Activated naive CD4-positive, alpha-beta T cell treated with anti-CD3 and anti-CD28 coated beads, Interleukin-2, amount 10 ng/mL, durations not matched to agents 7 days and 5 days (primary cell): ENCODE results near the gene KBTBD4.
"Not testable (repeated sequence)": the region's sequence is repeated elsewhere in the genome, so short reads cannot be mapped to it uniquely, and the experiment has no call there.

Source experiments
- CTCF ChIA-PET: fragments of 350-600 bp; sonication (Branson Sonifier 250); formaldehyde crosslinking; loops from one replicate; lab custom pipeline; 2021; ENCODE audit warnings: antibody characterized with exemption; lab: Charles Lee
- DNase-seq: peaks from one replicate; pipeline ENCODE4 v3.0.0-alpha.2; 2020
- H3K27ac Mint-ChIP-seq: one replicate; pipeline ENCODE4 v1.8.0; 2021; ENCODE audit warnings: mild to moderate bottlenecking, moderate library complexity, mixed read lengths
- H3K27me3 Mint-ChIP-seq: one replicate; pipeline ENCODE4 v1.8.0; 2021; ENCODE audit warnings: mild to moderate bottlenecking, mixed read lengths
- H3K36me3 Mint-ChIP-seq: one replicate; pipeline ENCODE4 v1.8.0; 2021; ENCODE audit warnings: mixed read lengths
- H3K4me1 Mint-ChIP-seq: one replicate; pipeline ENCODE4 v1.8.0; 2021; ENCODE audit warnings: mixed read lengths
- H3K4me3 Mint-ChIP-seq: one replicate; pipeline ENCODE4 v1.8.0; 2021; ENCODE audit warnings: mild to moderate bottlenecking, moderate library complexity, mixed read lengths
- H3K9me3 Mint-ChIP-seq: one replicate; pipeline ENCODE4 v1.8.0; 2021; ENCODE audit warnings: mixed read lengths

Gene KBTBD4

GRCh38 chr11:47586098-47586855 is 7.5 kb upstream of the KBTBD4 start, which contains the start of gene FAM180B:
FAM180B (plus strand) TSS chr11:47586678; CDS start chr11:47586769, 91 bp downstream.
- H3K27me3 Mint-ChIP-seq: no peaks in the 10 kb centered on the region
- CTCF ChIA-PET: no interaction called here
- DNase-seq: no peak

GRCh38 chr11:47583844-47584243 is 5.1 kb upstream of the KBTBD4 start:
- H3K4me1 Mint-ChIP-seq: peaks cover 19% of the 10 kb centered on the region
- no peak overlapping the region for H3K4me3 Mint-ChIP-seq
- no peak overlapping the region for H3K27ac Mint-ChIP-seq
- H3K27me3 Mint-ChIP-seq: no peaks in the 10 kb centered on the region
- H3K36me3 Mint-ChIP-seq: peaks cover 33% of the 10 kb centered on the region
- CTCF ChIA-PET: no interaction called here
- no peaks in the 10 kb centered on the region for H3K9me3 Mint-ChIP-seq
- no peak for DNase-seq

More at GRCh38 chr11:47586098-47586855, 7.5 kb upstream of the KBTBD4 start, which contains the start of gene FAM180B:
- Mint-ChIP-seq H3K4me3 (no peak within 1 kb of the TSS), H3K36me3 (peaks cover 26% of the 10 kb centered on the region), H3K27ac (no peak within 1 kb of the TSS), H3K9me3 (no peaks in the 10 kb centered on the region), H3K4me1 (peaks cover 4% of the 10 kb centered on the region)

GRCh38 chr11:47577460-47578041 is 1.2 kb downstream of the KBTBD4 start:
- Mint-ChIP-seq H3K27me3 (no peaks in the 10 kb centered on the region), H3K36me3 (peaks cover 55% of the 10 kb centered on the region), H3K4me1 (peaks cover 45% of the 10 kb centered on the region), H3K27ac (peak overlapping the region; percentile 65), H3K9me3 (no peaks in the 10 kb centered on the region), H3K4me3 (peak overlapping the region; percentile 96)
- no peak for DNase-seq
- CTCF ChIA-PET: interaction anchor here (0.7 to 1.9 kb wide), 2 partner anchors 8 to 24 kb away, joined by 3 to 5 read pairs; no protein-coding TSS in a partner anchor

GRCh38 chr11:47573321-47573720 is 5.4 kb downstream of the KBTBD4 start:
- no peaks in the 10 kb centered on the region for H3K9me3 Mint-ChIP-seq
- peaks cover 22% of the 10 kb centered on the region for H3K4me1 Mint-ChIP-seq
- no peak overlapping the region for H3K4me3 Mint-ChIP-seq
- H3K27me3 Mint-ChIP-seq: no peaks in the 10 kb centered on the region
- H3K36me3 Mint-ChIP-seq: peaks cover 52% of the 10 kb centered on the region
- CTCF ChIA-PET: no interaction called here
- no peak for DNase-seq
- no peak overlapping the region for H3K27ac Mint-ChIP-seq

GRCh38 chr11:47572715-47573255 is 6.0 kb downstream of the KBTBD4 start:
- no peak for DNase-seq
- Mint-ChIP-seq H3K27me3 (no peaks in the 10 kb centered on the region), H3K4me3 (no peak overlapping the region), H3K36me3 (peaks cover 53% of the 10 kb centered on the region), H3K4me1 (peaks cover 16% of the 10 kb centered on the region), H3K27ac (no peak overlapping the region), H3K9me3 (no peaks in the 10 kb centered on the region)
- CTCF ChIA-PET: no interaction called here

GRCh38 chr11:47571895-47572294 is 6.9 kb downstream of the KBTBD4 start:
- CTCF ChIA-PET: no interaction called here
- Mint-ChIP-seq H3K4me1 (peaks cover 11% of the 10 kb centered on the region), H3K4me3 (no peak overlapping the region), H3K36me3 (peaks cover 49% of the 10 kb centered on the region), H3K9me3 (no peaks in the 10 kb centered on the region), H3K27me3 (no peaks in the 10 kb centered on the region), H3K27ac (no peak overlapping the region)
- no peak for DNase-seq

GRCh38 chr11:47571357-47571729 is 7.4 kb downstream of the KBTBD4 start:
- Mint-ChIP-seq H3K27me3 (no peaks in the 10 kb centered on the region), H3K4me1 (peaks cover 14% of the 10 kb centered on the region), H3K36me3 (peaks cover 50% of the 10 kb centered on the region), H3K27ac (no peak overlapping the region), H3K9me3 (no peaks in the 10 kb centered on the region), H3K4me3 (no peak overlapping the region)
- no peak for DNase-seq
- CTCF ChIA-PET: no interaction called here

GRCh38 chr11:47570651-47571356 is 8.0 kb downstream of the KBTBD4 start:
- no peak overlapping the region for H3K4me3 Mint-ChIP-seq
- no peaks in the 10 kb centered on the region for H3K9me3 Mint-ChIP-seq
- no peak overlapping the region for H3K27ac Mint-ChIP-seq
- H3K27me3 Mint-ChIP-seq: no peaks in the 10 kb centered on the region
- CTCF ChIA-PET: interaction anchor here (1.3 kb wide), 1 partner anchor 86 kb away, joined by 3 read pairs; no protein-coding TSS in a partner anchor
- DNase-seq: no peak
- H3K36me3 Mint-ChIP-seq: peaks cover 48% of the 10 kb centered on the region
- peaks cover 18% of the 10 kb centered on the region for H3K4me1 Mint-ChIP-seq

GRCh38 chr11:47569646-47570045 is 9.1 kb downstream of the KBTBD4 start:
- Mint-ChIP-seq H3K9me3 (no peaks in the 10 kb centered on the region), H3K27me3 (no peaks in the 10 kb centered on the region), H3K4me3 (no peak overlapping the region), H3K27ac (no peak overlapping the region), H3K4me1 (peaks cover 23% of the 10 kb centered on the region), H3K36me3 (peaks cover 39% of the 10 kb centered on the region)
- CTCF ChIA-PET: interaction anchor here (0.7 to 1.3 kb wide), 3 partner anchors 8 to 87 kb away, joined by 3 to 4 read pairs (median 3); partner anchors contain the start of gene CELF1
- no peak for DNase-seq

GRCh38 chr11:47566149-47566698 is 12.5 kb downstream of the KBTBD4 start:
- H3K4me3 Mint-ChIP-seq: peak overlapping the region; percentile 76
- no peaks in the 10 kb centered on the region for H3K9me3 Mint-ChIP-seq
- H3K4me1 Mint-ChIP-seq: peaks cover 31% of the 10 kb centered on the region
- H3K27me3 Mint-ChIP-seq: no peaks in the 10 kb centered on the region
- H3K36me3 Mint-ChIP-seq: peaks cover 18% of the 10 kb centered on the region
- peak overlapping the region; percentile 82 for H3K27ac Mint-ChIP-seq
- CTCF ChIA-PET: interaction anchor here (0.7 to 2.0 kb wide), 3 partner anchors 13 to 87 kb away, joined by 3 to 8 read pairs (median 3); partner anchors contain the start of gene CELF1
- peak; percentile 33 for DNase-seq

GRCh38 chr11:47565340-47566148 is 13.2 kb downstream of the KBTBD4 start, which contains the start of gene PTPMT1:
PTPMT1 (plus strand) TSS chr11:47565599; CDS start chr11:47565623, 24 bp downstream.
- CTCF ChIA-PET: interaction anchor here (0.7 to 2.0 kb wide), 3 partner anchors 12 to 87 kb away, joined by 3 to 8 read pairs (median 3); partner anchors contain the start of gene CELF1
- DNase-seq: peak; percentile 80
- no peaks in the 10 kb centered on the region for H3K27me3 Mint-ChIP-seq
- peak within 1 kb of the TSS; percentile 82 for H3K27ac Mint-ChIP-seq
- H3K9me3 Mint-ChIP-seq: no peaks in the 10 kb centered on the region
- peaks cover 17% of the 10 kb centered on the region for H3K36me3 Mint-ChIP-seq
- peak within 1 kb of the TSS; percentile 76 for H3K4me3 Mint-ChIP-seq
- H3K4me1 Mint-ChIP-seq: peaks cover 31% of the 10 kb centered on the region

- CTCF ChIA-PET: interaction anchor here (1.2 to 2.0 kb wide), 3 partner anchors 12 to 387 kb away, joined by 3 to 8 read pairs (median 4); partner anchors contain the start of gene CELF1
Observed at GRCh38 chr11:47564933-47565339, 13.8 kb downstream of the KBTBD4 start.

GRCh38 chr11:47564366-47564765 is 14.4 kb downstream of the KBTBD4 start:
- Mint-ChIP-seq H3K27ac (peak overlapping the region; percentile 67), H3K4me3 (peak overlapping the region; percentile 56), H3K36me3 (peaks cover 11% of the 10 kb centered on the region), H3K4me1 (peaks cover 31% of the 10 kb centered on the region)
- not testable (repeated sequence) for H3K27me3 Mint-ChIP-seq, H3K9me3 Mint-ChIP-seq, DNase-seq
- CTCF ChIA-PET: interaction anchor here (1.2 to 2.0 kb wide), 3 partner anchors 11 to 386 kb away, joined by 3 to 8 read pairs (median 4); partner anchors contain the start of gene CELF1

More at GRCh38 chr11:47564933-47565339, 13.8 kb downstream of the KBTBD4 start:
- peak overlapping the region; percentile 76 for H3K4me3 Mint-ChIP-seq
- H3K4me1 Mint-ChIP-seq: peaks cover 31% of the 10 kb centered on the region
- peak overlapping the region; percentile 62 for H3K27ac Mint-ChIP-seq
- no peak for DNase-seq
- H3K27me3 Mint-ChIP-seq: no peaks in the 10 kb centered on the region
- H3K9me3 Mint-ChIP-seq: no peaks in the 10 kb centered on the region
- peaks cover 17% of the 10 kb centered on the region for H3K36me3 Mint-ChIP-seq
